Stomach (tissue), 19 donors: ENCODE data around the gene SPAAR. TPM values are rescaled to one million over a fixed set of nuclear protein-coding genes. Genes with fewer than 3 reads are reported as not detected.

Experiments
- DNase-seq, 2 donors: peaks; one replicate each; pipeline versions ENCODE4 v3.0.0 to v3.0.0-alpha.2; 2013 to 2019
- H3K27ac ChIP-seq, 5 donors: fragments of 200-600 bp in 4 of 5; sonication (generic) in 4 of 5; one replicate each; pipeline ENCODE4 v1.5.1; 2013 to 2019; ENCODE audit warnings: mild to moderate bottlenecking in 1 of 5, moderate library complexity in 1 of 5
- H3K27me3 ChIP-seq, 3 donors: fragments of 200-600 bp; sonication (generic); one replicate each; pipeline ENCODE4 v1.5.1; 2017 to 2019; ENCODE audit warnings: mixed run types in 1 of 3
- H3K36me3 ChIP-seq, 4 donors: fragments of 200-600 bp; sonication (generic); 1 replicate in 3 of 4; 2 replicates in 1 of 4; pipeline ENCODE4 v1.5.1; 2016 to 2019
- H3K4me1 ChIP-seq, 4 donors: fragments of 200-600 bp; sonication (generic); one replicate each; pipeline ENCODE4 v1.5.1; 2016 to 2019
- H3K4me3 ChIP-seq, 4 donors: fragments of 200-600 bp; sonication (generic) in 3 of 4; one replicate each; pipeline ENCODE4 v1.5.1; 2016 to 2019; ENCODE audit warnings: mild to moderate bottlenecking in 1 of 4
- H3K9me3 ChIP-seq, 4 donors: fragments of 200-600 bp; sonication (generic); one replicate each; pipeline ENCODE4 v1.5.1; 2016 to 2019
- CTCF ChIP-seq, 7 experiments: fragments of 450-650 bp in 4 of 7; fragments of 200-600 bp in 3 of 7; sonication (generic) in 3 of 7; IDR thresholded peaks; one replicate each; pipeline ENCODE4 v1.5.1; 2016 to 2019; ENCODE audit warnings: antibody characterized with exemption in 7 of 7, control low read depth in 2 of 7, mild to moderate bottlenecking in 1 of 7
- EP300 ChIP-seq: sonication (generic); formaldehyde crosslinking; IDR thresholded peaks from one replicate; pipeline ENCODE4 v1.6.1; 2017; ENCODE audit warnings: antibody characterized with exemption
- POLR2A ChIP-seq, 4 donors: fragments of 450-650 bp; IDR thresholded peaks; one replicate each; pipeline ENCODE4 v1.6.1; 2016; ENCODE audit warnings: antibody characterized with exemption in 4 of 4, control low read depth in 2 of 4, mild to moderate bottlenecking in 1 of 4, moderate library complexity in 1 of 4
- POLR2AphosphoS5 ChIP-seq, 3 donors: sonication (generic); formaldehyde crosslinking; IDR thresholded peaks; one replicate each; pipeline ENCODE4 v1.6.1; 2016; ENCODE audit warnings: antibody characterized with exemption in 3 of 3
- WGBS, 5 donors: extraction: QIAGEN DNeasy Blood & Tissue Kit in 3 of 5; methylation state at CpG; one replicate each; pipeline versions ENCODE4 v1.1.5 to v1.1.7; 2013 to 2018; 5-methylcytosine and 5-hydroxymethylcytosine counted together
- intact Hi-C: fragments of 100-400 bp; cut with DNase I; formaldehyde crosslinking; loops from one replicate; pipeline ENCODE4 v1.15.1; 2023; ENCODE audit warnings: low total_unique reads
- long read RNA-seq, 10 donors: transcript quantifications; one replicate each; lab custom pipeline, GENCODE V29; 2026
- polyA plus RNA-seq, 3 donors: library from polyadenylated mRNA; stranded (reverse); fragments of 200-250 nt; gene quantifications; one replicate each; pipeline ENCODE4 v1.2.3, GENCODE V29; 2013
- total RNA-seq, 5 donors: library from RNA; depleted of rRNA; stranded (reverse); fragments of >200 nt; gene quantifications; one replicate each; pipeline versions ENCODE4 v1.1.0 to v1.2.3, GENCODE V29; 2014 to 2016
- donor health status: healthy with polysubstance abuse.
- donor health status: Bipolar disorder and iron deficiency.
- donor health status: healthy.

The SPAAR gene
- total RNA-seq (1 to 10 TPM in 2 of 5 donors, not detected in 3; 1.2 to 2.4 TPM), polyA plus RNA-seq (under 1 TPM; 0.30 to 0.92 (median 0.68) TPM)
- long read RNA-seq, donor 1, result 0 reads
- long read RNA-seq, donor 2, partial matches to known transcripts, result 0 of 1 reads
- long read RNA-seq, donor 2, other reads (novel, unspliced or antisense), result 0 of 1 reads
- long read RNA-seq, donor 3, result 0 reads
- long read RNA-seq, donor 4, result 0 reads
- long read RNA-seq, donor 5, partial matches to known transcripts, result 0 of 1 reads
- long read RNA-seq, donor 5, other reads (novel, unspliced or antisense), result 0 of 1 reads
- long read RNA-seq, donor 6, partial matches to known transcripts, result 0 of 1 reads
- long read RNA-seq, donor 6, other reads (novel, unspliced or antisense), result 0 of 1 reads
- long read RNA-seq, donor 7, result 0 reads
- long read RNA-seq, donor 8, partial matches to known transcripts, result 0 of 1 reads
- long read RNA-seq, donor 8, other reads (novel, unspliced or antisense), result 0 of 1 reads
- long read RNA-seq, donor 9, partial matches to known transcripts, result 0 of 1 reads
- long read RNA-seq, donor 9, other reads (novel, unspliced or antisense), result 0 of 1 reads
- long read RNA-seq, donor 10, result 0 reads

DNA sequence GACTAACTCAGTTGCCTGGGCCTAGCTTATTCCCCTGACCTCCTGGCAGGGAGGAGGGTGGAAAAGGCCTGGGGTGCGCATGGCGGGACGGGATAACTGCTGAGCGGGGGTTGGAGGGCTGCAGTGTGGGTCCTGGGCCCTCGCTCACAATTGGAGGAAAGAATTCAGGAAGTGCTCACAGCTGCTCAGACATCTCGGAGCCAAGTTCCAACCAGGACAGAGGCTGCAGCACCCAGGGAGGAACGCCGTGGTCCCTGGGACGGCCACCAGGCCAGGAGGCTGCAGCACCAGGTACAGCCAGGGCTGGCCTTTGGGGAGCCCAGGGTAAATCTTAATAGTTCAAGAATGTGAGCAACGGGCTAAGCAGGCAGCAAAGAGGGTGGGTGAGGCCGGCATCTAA, at the start of gene SPAAR:
Gene SPAAR (plus strand): TSS at position 217 of the 400 bp plus-strand sequence. CDS start 974 bp downstream, outside the sequence.
- intact Hi-C loops, result loop anchor here (5.0 kb wide), 1 partner anchor 38 kb away; no protein-coding TSS in a partner anchor
- Histone ChIP-seq H3K4me3 (no peak within 1 kb of the TSS), H3K27me3 (no peaks in the 10 kb centered on the region), H3K27ac (peak within 1 kb of the TSS; percentile 73 to 94 (median 89)), H3K9me3 (no peaks in the 10 kb centered on the region), H3K4me1 (peaks cover 66 to 88% (median 72%) of the 10 kb centered on the region in 4 donors), H3K36me3 (no peaks in the 10 kb centered on the region)
- DNase-seq, result no peak
- 66 to 92% (median 75%) methylated on average over 8 to 11 of the region's 11 CpGs for WGBS, 5 donors
- no peak for TF ChIP-seq CTCF (IDR thresholded peaks at IDR 0.05)
- no peak for TF ChIP-seq EP300
- peak in 1 of 3 donors; percentile 15 for TF ChIP-seq POLR2AphosphoS5 (IDR thresholded peaks at IDR 0.05)
- no peak for TF ChIP-seq POLR2A (IDR thresholded peaks at IDR 0.05)

GRCh38 chr9:35859990-35860339, 49.3 kb upstream of the SPAAR start:
- 40 to 52% (median 47%) methylated on average over 3 of the region's 3 CpGs for WGBS, 5 donors
- H3K36me3 ChIP-seq, result peaks cover 0 to 5% (median 0%) of the 10 kb centered on the region in 4 donors
- intact Hi-C loops, result loop anchor here (10.0 kb wide), 1 partner anchor 55 kb away; no protein-coding TSS in a partner anchor
- DNase-seq, result peak in 1 of 2 donors; percentile 32
- H3K27me3 ChIP-seq, result peaks cover 0 to 36% (median 16%) of the 10 kb centered on the region in 3 donors
- TF ChIP-seq POLR2AphosphoS5 (IDR thresholded peaks at IDR 0.05) (peak in 1 of 3 donors; percentile 7), POLR2A (IDR thresholded peaks at IDR 0.05) (no peak), EP300 (no peak)
- H3K27ac ChIP-seq, result no peak overlapping the region
- no peak overlapping the region for H3K4me3 ChIP-seq
- H3K4me1 ChIP-seq, result peaks cover 0 to 12% (median 4%) of the 10 kb centered on the region in 4 donors
- no peaks in the 10 kb centered on the region for H3K9me3 ChIP-seq

- Histone ChIP-seq H3K9me3 (no peaks in the 10 kb centered on the region), H3K4me1 (peaks cover 0 to 12% (median 4%) of the 10 kb centered on the region in 4 donors), H3K27me3 (peaks cover 0 to 36% (median 16%) of the 10 kb centered on the region in 3 donors), H3K36me3 (no peaks in the 10 kb centered on the region), H3K4me3 (no peak overlapping the region), H3K27ac (no peak overlapping the region)
- TF ChIP-seq POLR2A (IDR thresholded peaks at IDR 0.05) (no peak), POLR2AphosphoS5 (IDR thresholded peaks at IDR 0.05) (no peak), EP300 (no peak), CTCF (IDR thresholded peaks at IDR 0.05) (no peak)
- intact Hi-C loops, result loop anchor here (10.0 kb wide), 1 partner anchor 57 kb away; no protein-coding TSS in a partner anchor
- 55 to 61% (median 58%) methylated on average over 12 of the region's 12 CpGs for WGBS, 5 donors
- peak in 1 of 2 donors; percentile 17 for DNase-seq
Observed at GRCh38 chr9:35861161-35861897, 48.0 kb upstream of the SPAAR start.

- no peaks in the 10 kb centered on the region for H3K9me3 ChIP-seq
- 76 to 84% (median 80%) methylated on average over 4 of the region's 4 CpGs for WGBS, 5 donors
- TF ChIP-seq POLR2AphosphoS5 (IDR thresholded peaks at IDR 0.05), result no peak
- no peak for TF ChIP-seq POLR2A (IDR thresholded peaks at IDR 0.05)
- TF ChIP-seq EP300, result no peak
- TF ChIP-seq CTCF (IDR thresholded peaks at IDR 0.05), result no peak
- no peaks in the 10 kb centered on the region for H3K36me3 ChIP-seq
- no peak overlapping the region for H3K27ac ChIP-seq
- peaks cover 0 to 37% (median 16%) of the 10 kb centered on the region in 3 donors for H3K27me3 ChIP-seq
- intact Hi-C loops, result loop anchor here (10.0 kb wide), 1 partner anchor 58 kb away; no protein-coding TSS in a partner anchor
- peaks cover 0 to 12% (median 4%) of the 10 kb centered on the region in 4 donors for H3K4me1 ChIP-seq
- H3K4me3 ChIP-seq, result no peak overlapping the region
- no peak for DNase-seq
Observed at GRCh38 chr9:35862328-35862727, 47.0 kb upstream of the SPAAR start.
